Pancreas (tissue), 10 donors: ENCODE data around the gene PCLO. TPM values are rescaled to one million over a fixed set of nuclear protein-coding genes. Genes with fewer than 3 reads are reported as not detected.

Experiments used
- ATAC-seq, 4 donors: fragments of 200-7000 bp; cut with Tn5 transposase; one replicate each; pipeline versions ENCODE4 v1.8.0 to v1.9.1; 2020; ENCODE audit warnings: mild to moderate bottlenecking in 4 of 4, moderate library complexity in 4 of 4
- DNase-seq, 6 donors: peaks; one replicate each; pipeline ENCODE4 v3.0.0-alpha.2; 2020
- FAIRE-seq: peaks from 2 replicates; lab custom pipeline; 2012; peaks lifted over from hg19 to GRCh38; lab: Jason Lieb, UNC
- H3K27ac ChIP-seq, 4 donors: fragments of 200-600 bp; sonication (generic); 1 replicate in 3 of 4; 2 replicates in 1 of 4; pipeline versions ENCODE4 v1.5.0 to v1.8.0; 2020
- H3K27me3 ChIP-seq, 4 donors: fragments of 200-600 bp; one replicate each; pipeline ENCODE4 v1.8.0; 2021
- H3K36me3 ChIP-seq, 3 donors: fragments of 200-600 bp; sonication (generic) in 1 of 3; one replicate each; pipeline versions ENCODE4 v1.5.0 to v1.8.0; 2020 to 2021
- H3K4me1 ChIP-seq, 3 donors: fragments of 200-600 bp; one replicate each; pipeline ENCODE4 v1.8.0; 2021
- H3K4me3 ChIP-seq, 4 donors: fragments of 200-600 bp; sonication (generic) in 2 of 4; one replicate each; pipeline versions ENCODE4 v1.5.0 to v1.8.0; 2020 to 2021
- H3K9me3 ChIP-seq, 4 donors: fragments of 200-600 bp; one replicate each; pipeline ENCODE4 v1.8.0; 2021
- CTCF ChIP-seq, 4 donors: fragments of 200-600 bp; sonication (generic) in 3 of 4; IDR thresholded peaks; one replicate each; pipeline versions ENCODE4 v1.5.0 to v1.8.0; 2021; ENCODE audit warnings: antibody characterized with exemption in 4 of 4
- WGBS, 2 donors: extraction: QIAGEN DNeasy Blood & Tissue Kit; methylation state at CpG; one replicate each; pipeline ENCODE4 v1.1.7; 2013; 5-methylcytosine and 5-hydroxymethylcytosine counted together
- intact Hi-C, 3 donors: fragments of 100-400 bp; cut with DNase I; formaldehyde crosslinking; loops; one replicate each; pipeline versions ENCODE4 v1.11.1 to v1.14.2; 2022
- polyA plus RNA-seq, 2 donors: library from polyadenylated mRNA; stranded (reverse); fragments of 200-250 nt; gene quantifications; one replicate each; pipeline ENCODE4 v1.2.3, GENCODE V29; 2013
- total RNA-seq, 6 donors: library from RNA; stranded (reverse); fragmentation: NEBNext Ultra II Directional in 4 of 6; extraction: Animal tissue kit (Norgen Biotek cat#: 25700) in 4 of 6; gene quantifications; one replicate each; pipeline versions ENCODE4 v1.2.1 to v1.2.4, GENCODE V29; 2021 to 2023
- donor health status: healthy with polysubstance abuse.
- donor health status: DM: no; HTN: no; CAD: no; lungs with moderate emphysema.
- donor health status: DM: no; HTN: no; CAD: no.
- donor health status: control.
- donor health status: control.
- donor health status: Bipolar disorder and iron deficiency.
- donor health status: DM: yes; HTN: yes; CAD: no.
- donor health status: DM: no; HTN: no; CAD: no.
- donor health status: DM: no; HTN: no; CAD: no.
- donor health status: DM: yes; HTN: yes; CAD: no.

PCLO gene
- total and polyA plus RNA-seq, 8 donors, result 1.9 to 5.6 (median 4.6) TPM

- ATAC-seq (no peak), DNase-seq (no peak), FAIRE-seq (no peak)
- no peak for TF ChIP-seq CTCF (IDR thresholded peaks at IDR 0.05)
- Histone ChIP-seq H3K4me3 (no peak overlapping the region), H3K36me3 (no peaks in the 10 kb centered on the region), H3K27ac (no peak overlapping the region), H3K27me3 (no peaks in the 10 kb centered on the region), H3K4me1 (peaks cover 0 to 3% (median 0%) of the 10 kb centered on the region in 3 donors), H3K9me3 (no peaks in the 10 kb centered on the region)
- 93 to 95% methylated on average over 2 of the region's 2 CpGs for WGBS, 2 donors
- intact Hi-C loops, result no loop called here
Measured at GRCh38 chr7:83055197-83055596, 107.5 kb downstream of the PCLO start.

DNA sequence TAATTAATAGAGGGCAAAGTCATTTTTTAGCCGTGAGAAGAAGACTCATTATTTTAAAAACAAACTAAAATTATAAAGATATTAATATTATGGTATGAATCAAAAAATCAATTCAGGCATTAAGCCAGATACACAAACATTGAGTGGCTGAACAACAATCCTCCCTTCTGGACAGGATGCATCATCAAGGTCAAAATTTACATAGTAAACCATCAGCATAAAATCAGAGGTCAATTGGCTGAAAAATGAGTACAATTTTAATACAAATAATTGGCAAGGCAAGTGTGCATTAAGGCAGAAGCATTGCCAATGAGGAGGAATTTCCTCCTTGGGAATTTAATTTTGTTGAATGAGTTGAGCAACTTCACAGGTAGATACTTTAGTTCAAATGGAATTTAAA, 108.2 kb downstream of the PCLO start:
- DNase-seq, result no peak
- H3K4me1 ChIP-seq, result peaks cover 0 to 3% (median 0%) of the 10 kb centered on the region in 3 donors
- TF ChIP-seq CTCF (IDR thresholded peaks at IDR 0.05), result no peak
- FAIRE-seq, result no peak
- H3K9me3 ChIP-seq, result no peaks in the 10 kb centered on the region
- intact Hi-C loops, result no loop called here
- 41 to 53% methylated on average over 1 of the region's 1 CpG for WGBS, 2 donors
- no peak overlapping the region for H3K27ac ChIP-seq
- H3K4me3 ChIP-seq, result no peak overlapping the region
- no peak for ATAC-seq
- H3K36me3 ChIP-seq, result no peaks in the 10 kb centered on the region
- H3K27me3 ChIP-seq, result no peaks in the 10 kb centered on the region

GRCh38 chr7:83053965-83054364, 108.7 kb downstream of the PCLO start:
- Histone ChIP-seq H3K36me3 (no peaks in the 10 kb centered on the region), H3K27me3 (no peaks in the 10 kb centered on the region), H3K4me3 (no peak overlapping the region), H3K4me1 (peaks cover 0 to 3% (median 0%) of the 10 kb centered on the region in 3 donors), H3K27ac (no peak overlapping the region), H3K9me3 (no peaks in the 10 kb centered on the region)
- intact Hi-C loops, result no loop called here
- no peak for TF ChIP-seq CTCF (IDR thresholded peaks at IDR 0.05)
- no peak for DNase-seq
- no peak for ATAC-seq
- FAIRE-seq, result no peak

GRCh38 chr7:83040484-83040883, 122.2 kb downstream of the PCLO start:
- ATAC-seq, result no peak
- Histone ChIP-seq H3K9me3 (no peaks in the 10 kb centered on the region), H3K36me3 (no peaks in the 10 kb centered on the region), H3K27ac (no peak overlapping the region), H3K4me3 (no peak overlapping the region), H3K27me3 (no peaks in the 10 kb centered on the region), H3K4me1 (peaks cover 0 to 7% (median 0%) of the 10 kb centered on the region in 3 donors)
- intact Hi-C loops, result no loop called here
- TF ChIP-seq CTCF (IDR thresholded peaks at IDR 0.05), result no peak
- 82 to 88% methylated on average over 3 of the region's 3 CpGs for WGBS, 2 donors
- no peak for DNase-seq
- no peak for FAIRE-seq

- ATAC-seq (no peak), DNase-seq (no peak), FAIRE-seq (no peak)
- intact Hi-C loops, result no loop called here
- no peaks in the 10 kb centered on the region for H3K36me3 ChIP-seq
- 80 to 93% methylated on average over 1 of the region's 1 CpG for WGBS, 2 donors
- no peaks in the 10 kb centered on the region for H3K9me3 ChIP-seq
- no peak overlapping the region for H3K27ac ChIP-seq
- no peak overlapping the region for H3K4me3 ChIP-seq
- no peak for TF ChIP-seq CTCF (IDR thresholded peaks at IDR 0.05)
- no peaks in the 10 kb centered on the region for H3K27me3 ChIP-seq
- peaks cover 0 to 7% (median 0%) of the 10 kb centered on the region in 3 donors for H3K4me1 ChIP-seq
Measured at GRCh38 chr7:83038787-83039186, 123.9 kb downstream of the PCLO start.
